ENCODE measurements around the gene KIF17.

Gene KIF17

DNA sequence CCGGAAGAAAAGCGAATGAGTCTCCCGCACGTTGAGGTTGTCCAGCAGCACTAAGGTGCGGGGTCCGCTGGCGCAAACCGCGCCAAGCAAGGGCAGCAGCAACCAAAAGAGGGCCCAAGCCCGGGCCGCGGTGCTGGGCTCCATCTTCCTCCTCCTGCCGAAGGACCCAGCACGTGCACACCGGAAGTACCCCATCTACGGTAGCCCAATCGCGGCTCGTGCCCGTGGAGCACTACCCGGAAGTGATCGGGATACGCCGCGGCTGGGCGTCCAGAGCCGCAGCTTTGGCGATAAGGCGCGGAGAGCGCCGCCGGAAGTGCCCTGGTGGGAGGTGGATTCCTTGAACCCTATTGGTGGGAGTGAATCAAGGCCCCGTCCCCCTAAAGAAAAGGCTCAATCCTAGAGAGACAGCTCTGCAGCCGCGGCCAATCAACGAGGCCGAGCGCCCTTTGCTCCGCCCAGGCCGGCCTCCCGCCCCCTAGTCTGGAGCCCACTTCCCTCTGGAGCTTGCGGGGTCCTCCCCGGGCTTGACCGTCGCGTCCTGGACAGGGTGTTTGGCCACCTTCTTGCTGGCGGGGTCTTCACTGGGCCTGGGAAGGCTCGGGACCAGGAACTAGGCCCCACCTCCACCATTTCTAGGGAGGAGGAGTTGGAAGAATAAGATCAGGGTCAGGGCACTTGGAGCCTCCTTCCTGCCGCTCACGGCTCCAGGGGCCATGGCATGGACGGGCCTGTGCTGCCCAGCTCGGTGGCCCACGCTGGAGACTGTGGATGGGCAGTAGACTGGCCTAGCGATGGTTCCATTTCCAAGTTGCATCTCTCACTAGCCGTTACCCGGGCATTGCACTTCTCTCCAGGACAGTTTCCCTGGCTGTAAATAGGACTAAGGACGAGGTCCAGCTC is 56.3 kb downstream of the KIF17 start, which contains the start of gene DDOST:
TSS of gene DDOST (minus strand) at position 163 of the 903 bp plus-strand sequence. CDS start at position 144, 19 bp downstream.
- Histone ChIP-seq H3K36me3 (ENCODE audit: control insufficient read depth in 1 of 2, insufficient read depth in 2 of 2, low read length in 2 of 2) (peaks cover 1 to 19% of the 10 kb centered on the region in 2 donors), H3K9me3 (ENCODE audit: control insufficient read depth in 1 of 2, low read length in 2 of 2) (no peaks in the 10 kb centered on the region), H3K27me3 (ENCODE audit: control insufficient read depth in 1 of 2, insufficient read depth in 2 of 2, low read length in 2 of 2) (no peaks in the 10 kb centered on the region), H3K27ac (ENCODE audit: low read depth, low read length) (peak within 1 kb of the TSS; percentile 52), H3K9ac (ENCODE audit: low read depth in 1 of 2, low read length in 2 of 2) (peak within 1 kb of the TSS; percentile 83 to 88), H3K4me3 (ENCODE audit: low read depth in 1 of 2, low read length in 2 of 2) (peak within 1 kb of the TSS; percentile 89 to 99), H3K4me1 (ENCODE audit: control insufficient read depth in 1 of 2, insufficient read depth in 2 of 2, low read length in 2 of 2) (peaks cover 19 to 23% of the 10 kb centered on the region in 2 donors)

DNA sequence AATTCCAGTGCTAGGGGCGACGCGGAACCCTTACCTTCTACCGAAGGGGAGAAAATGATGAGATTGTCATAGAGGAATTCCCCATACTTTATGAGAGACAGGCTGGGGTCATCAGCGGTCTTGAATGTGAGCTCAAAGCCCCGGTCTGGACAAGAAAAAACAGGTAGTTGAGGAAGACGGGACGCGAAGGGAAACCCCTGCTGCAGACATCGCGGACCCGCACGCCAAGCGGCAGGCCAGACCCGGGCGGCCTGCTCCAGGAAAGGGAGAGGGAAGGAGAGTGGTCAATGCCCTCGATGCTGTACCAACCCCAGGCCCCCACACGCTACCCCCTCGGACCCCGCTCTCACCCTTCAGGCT is 57.0 kb downstream of the KIF17 start:
- no peak overlapping the region for H3K27ac ChIP-seq (ENCODE audit: low read depth, low read length)
- peaks cover 8 to 25% of the 10 kb centered on the region in 2 donors for H3K36me3 ChIP-seq (ENCODE audit: control insufficient read depth in 1 of 2, insufficient read depth in 2 of 2, low read length in 2 of 2)

DNA sequence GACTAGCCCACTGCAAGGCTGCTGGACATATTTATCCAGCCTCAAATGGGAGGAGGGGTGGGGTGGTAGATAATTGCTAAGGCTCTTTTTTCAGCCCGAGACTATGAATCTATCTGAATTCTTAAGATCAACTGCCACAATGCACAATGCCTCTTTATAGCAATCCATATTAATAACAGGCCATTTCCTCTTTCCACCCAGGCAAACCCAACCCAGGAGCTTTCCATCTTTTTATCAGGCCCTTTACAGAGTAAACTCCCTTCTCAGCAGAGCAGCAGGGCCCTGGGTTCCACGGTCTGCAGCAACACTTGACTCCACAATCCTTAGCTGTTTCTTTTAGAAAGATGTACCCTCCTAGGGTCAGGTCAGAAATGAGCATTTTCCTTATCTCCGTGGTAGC is 57.4 kb downstream of the KIF17 start:
- Histone ChIP-seq H3K27me3 (ENCODE audit: control insufficient read depth in 1 of 2, insufficient read depth in 2 of 2, low read length in 2 of 2) (no peaks in the 10 kb centered on the region), H3K36me3 (ENCODE audit: control insufficient read depth in 1 of 2, insufficient read depth in 2 of 2, low read length in 2 of 2) (peaks cover 12 to 30% of the 10 kb centered on the region in 2 donors), H3K4me3 (ENCODE audit: low read depth in 1 of 2, low read length in 2 of 2) (peak overlapping the region; percentile 89 to 99), H3K9ac (ENCODE audit: low read depth in 1 of 2, low read length in 2 of 2) (peak overlapping the region; percentile 82 to 83), H3K4me1 (ENCODE audit: control insufficient read depth in 1 of 2, insufficient read depth in 2 of 2, low read length in 2 of 2) (peaks cover 19 to 23% of the 10 kb centered on the region in 2 donors), H3K27ac (ENCODE audit: low read depth, low read length) (no peak overlapping the region), H3K9me3 (ENCODE audit: control insufficient read depth in 1 of 2, low read length in 2 of 2) (no peaks in the 10 kb centered on the region)

More for the DNA sequence above, 57.0 kb downstream of the KIF17 start:
- H3K27me3 ChIP-seq (ENCODE audit: control insufficient read depth in 1 of 2, insufficient read depth in 2 of 2, low read length in 2 of 2) = no peaks in the 10 kb centered on the region
- peaks cover 19 to 23% of the 10 kb centered on the region in 2 donors for H3K4me1 ChIP-seq (ENCODE audit: control insufficient read depth in 1 of 2, insufficient read depth in 2 of 2, low read length in 2 of 2)
- no peaks in the 10 kb centered on the region for H3K9me3 ChIP-seq (ENCODE audit: control insufficient read depth in 1 of 2, low read length in 2 of 2)
- peak overlapping the region; percentile 82 to 83 for H3K9ac ChIP-seq (ENCODE audit: low read depth in 1 of 2, low read length in 2 of 2)
- peak overlapping the region; percentile 89 to 99 for H3K4me3 ChIP-seq (ENCODE audit: low read depth in 1 of 2, low read length in 2 of 2)

DNA sequence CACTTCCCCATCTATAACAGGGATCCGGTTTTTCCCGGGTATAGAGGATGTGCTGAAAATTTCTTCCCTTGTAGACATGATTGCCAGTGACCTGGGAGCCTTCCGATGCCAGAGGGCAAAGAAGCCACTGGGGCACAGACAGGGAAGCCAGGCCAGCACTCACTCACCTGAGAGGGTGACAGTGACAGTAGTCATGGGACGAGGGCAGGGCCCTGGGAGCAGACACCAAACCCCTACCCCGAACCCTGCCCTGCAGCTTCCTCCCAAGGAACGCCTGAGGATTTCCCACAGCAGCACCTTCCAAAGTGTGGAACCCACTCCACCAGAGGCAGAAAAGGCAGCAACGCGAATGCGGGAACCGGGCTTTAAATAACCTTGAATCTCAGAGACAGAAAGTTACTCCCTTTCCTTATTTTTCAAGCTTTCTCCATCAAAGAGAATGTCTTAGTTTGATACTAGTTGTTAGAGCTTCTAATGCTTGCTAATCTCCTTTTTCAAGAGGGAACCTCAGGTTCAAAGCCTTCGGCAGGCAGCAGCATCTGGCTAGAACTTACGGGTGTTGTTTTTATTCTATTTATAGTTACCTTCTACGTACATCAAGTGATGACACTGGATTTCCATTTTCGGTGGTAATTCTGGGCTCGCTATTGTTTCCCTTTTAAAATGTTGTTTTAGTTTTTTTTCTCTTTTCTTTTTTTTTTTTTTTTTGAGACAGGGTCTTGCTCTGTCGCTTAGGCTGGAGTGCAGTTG is 59.5 kb downstream of the KIF17 start:
- no peak overlapping the region for H3K27ac ChIP-seq (ENCODE audit: low read depth, low read length)
- no peak overlapping the region for H3K9ac ChIP-seq (ENCODE audit: low read depth in 1 of 2, low read length in 2 of 2)
- no peaks in the 10 kb centered on the region for H3K9me3 ChIP-seq (ENCODE audit: control insufficient read depth in 1 of 2, low read length in 2 of 2)
- H3K27me3 ChIP-seq (ENCODE audit: control insufficient read depth in 1 of 2, insufficient read depth in 2 of 2, low read length in 2 of 2) = no peaks in the 10 kb centered on the region
- H3K36me3 ChIP-seq (ENCODE audit: control insufficient read depth in 1 of 2, insufficient read depth in 2 of 2, low read length in 2 of 2) = peaks cover 28 to 48% of the 10 kb centered on the region in 2 donors
- peaks cover 19 to 23% of the 10 kb centered on the region in 2 donors for H3K4me1 ChIP-seq (ENCODE audit: control insufficient read depth in 1 of 2, insufficient read depth in 2 of 2, low read length in 2 of 2)
- H3K4me3 ChIP-seq (ENCODE audit: low read depth in 1 of 2, low read length in 2 of 2) = no peak overlapping the region

DNA sequence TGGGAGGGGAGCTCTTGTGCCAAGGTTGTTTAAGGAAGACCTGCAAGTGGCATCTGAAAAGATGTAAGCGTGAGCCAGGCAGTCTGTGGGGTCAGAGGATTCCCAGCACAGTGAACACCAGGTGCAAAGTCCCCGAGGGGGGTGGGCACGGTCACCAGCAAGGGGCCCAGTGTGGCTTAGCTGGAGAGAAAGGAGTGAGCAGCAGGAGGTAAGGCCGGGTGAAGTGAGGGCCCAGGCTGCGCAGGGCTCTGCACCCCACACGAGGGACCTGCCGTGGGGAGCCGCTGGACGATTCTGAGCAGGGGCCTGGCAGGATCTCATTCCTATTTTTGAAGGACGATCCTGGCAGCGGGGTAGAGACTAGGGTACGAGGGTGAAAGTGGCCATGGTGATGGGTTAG is 60.8 kb downstream of the KIF17 start:
- H3K36me3 ChIP-seq (ENCODE audit: control insufficient read depth in 1 of 2, insufficient read depth in 2 of 2, low read length in 2 of 2) = peaks cover 42 to 61% of the 10 kb centered on the region in 2 donors
- no peak overlapping the region for H3K9ac ChIP-seq (ENCODE audit: low read depth in 1 of 2, low read length in 2 of 2)
- H3K4me3 ChIP-seq (ENCODE audit: low read depth in 1 of 2, low read length in 2 of 2) = no peak overlapping the region
- no peaks in the 10 kb centered on the region for H3K27me3 ChIP-seq (ENCODE audit: control insufficient read depth in 1 of 2, insufficient read depth in 2 of 2, low read length in 2 of 2)
- H3K27ac ChIP-seq (ENCODE audit: low read depth, low read length) = no peak overlapping the region
- H3K4me1 ChIP-seq (ENCODE audit: control insufficient read depth in 1 of 2, insufficient read depth in 2 of 2, low read length in 2 of 2) = peaks cover 16 to 17% of the 10 kb centered on the region in 2 donors
- H3K9me3 ChIP-seq (ENCODE audit: control insufficient read depth in 1 of 2, low read length in 2 of 2) = no peaks in the 10 kb centered on the region

DNA sequence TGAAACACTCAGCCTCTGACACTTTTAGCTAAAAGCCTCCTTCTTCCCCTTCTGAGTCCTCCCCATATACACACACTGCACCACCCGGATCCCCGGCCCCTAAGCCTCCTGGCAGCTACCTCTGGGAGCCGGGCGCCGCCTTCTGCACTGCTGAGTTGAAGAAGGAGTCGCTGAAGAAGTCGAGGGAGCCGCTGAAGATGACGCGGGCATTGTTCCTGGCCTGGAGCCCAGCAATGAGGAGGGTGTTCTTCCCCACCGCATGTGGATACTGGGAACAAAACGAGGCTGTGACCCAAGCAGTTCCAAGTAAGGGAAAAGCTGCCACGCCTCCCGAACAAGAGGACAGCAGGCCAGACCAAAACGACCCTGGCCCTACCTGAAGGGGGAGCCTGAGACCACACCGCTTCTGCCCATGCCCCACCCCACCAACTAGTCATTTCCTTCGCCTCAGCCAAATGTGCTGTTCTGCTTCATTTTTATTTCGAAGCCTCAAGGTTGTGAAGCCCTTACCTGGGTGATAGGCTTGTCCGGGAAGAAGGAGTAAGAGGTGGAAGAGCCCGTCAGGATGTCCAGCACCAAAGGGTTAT is 63.6 kb downstream of the KIF17 start:
- no peak overlapping the region for H3K4me3 ChIP-seq (ENCODE audit: low read depth in 1 of 2, low read length in 2 of 2)
- H3K36me3 ChIP-seq (ENCODE audit: control insufficient read depth in 1 of 2, insufficient read depth in 2 of 2, low read length in 2 of 2) = peaks cover 52 to 88% of the 10 kb centered on the region in 2 donors
- no peaks in the 10 kb centered on the region for H3K27me3 ChIP-seq (ENCODE audit: control insufficient read depth in 1 of 2, insufficient read depth in 2 of 2, low read length in 2 of 2)
- H3K9me3 ChIP-seq (ENCODE audit: control insufficient read depth in 1 of 2, low read length in 2 of 2) = no peaks in the 10 kb centered on the region
- H3K4me1 ChIP-seq (ENCODE audit: control insufficient read depth in 1 of 2, insufficient read depth in 2 of 2, low read length in 2 of 2) = peaks cover under 1% of the 10 kb centered on the region in 2 donors
- H3K9ac ChIP-seq (ENCODE audit: low read depth in 1 of 2, low read length in 2 of 2) = no peak overlapping the region
- no peak overlapping the region for H3K27ac ChIP-seq (ENCODE audit: low read depth, low read length)

DNA sequence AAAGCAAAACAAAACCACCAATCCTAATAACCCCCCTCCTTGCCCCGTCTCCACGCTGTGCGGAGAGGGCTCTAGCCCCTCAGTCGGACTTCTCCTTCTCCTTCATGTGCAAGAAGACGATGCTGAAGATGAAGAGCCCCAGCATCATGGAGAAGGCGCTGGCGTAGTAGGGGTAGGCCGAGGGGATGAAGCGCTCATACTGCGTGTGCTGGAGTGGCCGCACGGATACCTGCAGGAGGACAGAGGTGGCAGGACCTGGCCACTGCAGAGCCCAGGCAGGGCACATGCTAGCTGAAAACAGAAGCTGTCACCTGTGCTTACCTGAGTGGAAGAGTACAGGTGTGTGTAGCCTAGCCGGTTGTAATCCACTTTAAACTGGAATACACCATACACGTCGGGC is 65.5 kb downstream of the KIF17 start:
- Histone ChIP-seq H3K27ac (ENCODE audit: low read depth, low read length) (no peak overlapping the region), H3K9ac (ENCODE audit: low read depth in 1 of 2, low read length in 2 of 2) (no peak overlapping the region), H3K4me3 (ENCODE audit: low read depth in 1 of 2, low read length in 2 of 2) (no peak overlapping the region), H3K9me3 (ENCODE audit: control insufficient read depth in 1 of 2, low read length in 2 of 2) (no peaks in the 10 kb centered on the region), H3K36me3 (ENCODE audit: control insufficient read depth in 1 of 2, insufficient read depth in 2 of 2, low read length in 2 of 2) (peaks cover 65 to 89% of the 10 kb centered on the region in 2 donors), H3K4me1 (ENCODE audit: control insufficient read depth in 1 of 2, insufficient read depth in 2 of 2, low read length in 2 of 2) (no peaks in the 10 kb centered on the region), H3K27me3 (ENCODE audit: control insufficient read depth in 1 of 2, insufficient read depth in 2 of 2, low read length in 2 of 2) (no peaks in the 10 kb centered on the region)

DNA sequence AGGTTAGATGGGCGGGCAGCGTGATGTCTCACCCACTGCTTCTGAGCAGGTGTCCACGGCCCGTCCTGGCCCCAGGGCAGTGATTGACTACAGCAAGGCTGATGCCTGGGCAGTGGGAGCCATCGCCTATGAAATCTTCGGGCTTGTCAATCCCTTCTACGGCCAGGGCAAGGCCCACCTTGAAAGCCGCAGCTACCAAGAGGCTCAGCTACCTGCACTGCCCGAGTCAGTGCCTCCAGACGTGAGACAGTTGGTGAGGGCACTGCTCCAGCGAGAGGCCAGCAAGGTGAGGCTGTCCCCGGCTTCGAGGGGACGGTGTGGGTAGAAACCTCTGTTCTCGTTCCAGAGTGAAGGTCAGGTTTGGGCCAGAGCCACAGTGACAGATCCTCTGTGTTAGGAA is 68.9 kb downstream of the KIF17 start:
- Histone ChIP-seq H3K27ac (ENCODE audit: low read depth, low read length) (no peak overlapping the region), H3K27me3 (ENCODE audit: control insufficient read depth in 1 of 2, insufficient read depth in 2 of 2, low read length in 2 of 2) (no peaks in the 10 kb centered on the region)

DNA sequence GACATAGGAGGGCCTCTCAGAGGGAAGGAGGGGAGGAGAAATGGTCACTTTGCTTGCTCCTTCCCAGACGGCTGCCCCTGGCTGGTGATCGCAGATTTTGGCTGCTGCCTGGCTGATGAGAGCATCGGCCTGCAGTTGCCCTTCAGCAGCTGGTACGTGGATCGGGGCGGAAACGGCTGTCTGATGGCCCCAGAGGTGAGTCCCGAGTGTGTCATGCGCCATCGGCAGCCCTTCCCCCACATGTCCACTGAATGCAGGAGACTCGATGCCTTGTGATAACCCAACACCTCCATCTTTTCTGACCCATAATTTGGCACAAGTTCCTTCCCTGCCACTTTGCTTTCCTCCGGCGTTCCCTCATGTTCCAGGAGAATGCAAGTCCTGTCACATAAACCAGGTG is 69.4 kb downstream of the KIF17 start:
- Histone ChIP-seq H3K27ac (ENCODE audit: low read depth, low read length) (no peak overlapping the region), H3K4me3 (ENCODE audit: low read depth in 1 of 2, low read length in 2 of 2) (no peak overlapping the region), H3K9ac (ENCODE audit: low read depth in 1 of 2, low read length in 2 of 2) (no peak overlapping the region), H3K27me3 (ENCODE audit: control insufficient read depth in 1 of 2, insufficient read depth in 2 of 2, low read length in 2 of 2) (no peaks in the 10 kb centered on the region), H3K9me3 (ENCODE audit: control insufficient read depth in 1 of 2, low read length in 2 of 2) (no peaks in the 10 kb centered on the region), H3K4me1 (ENCODE audit: control insufficient read depth in 1 of 2, insufficient read depth in 2 of 2, low read length in 2 of 2) (no peaks in the 10 kb centered on the region), H3K36me3 (ENCODE audit: control insufficient read depth in 1 of 2, insufficient read depth in 2 of 2, low read length in 2 of 2) (peaks cover 49 to 71% of the 10 kb centered on the region in 2 donors)

More for the DNA sequence above, 68.9 kb downstream of the KIF17 start:
- Histone ChIP-seq H3K4me1 (ENCODE audit: control insufficient read depth in 1 of 2, insufficient read depth in 2 of 2, low read length in 2 of 2) (no peaks in the 10 kb centered on the region), H3K9me3 (ENCODE audit: control insufficient read depth in 1 of 2, low read length in 2 of 2) (no peaks in the 10 kb centered on the region), H3K36me3 (ENCODE audit: control insufficient read depth in 1 of 2, insufficient read depth in 2 of 2, low read length in 2 of 2) (peaks cover 53 to 74% of the 10 kb centered on the region in 2 donors), H3K9ac (ENCODE audit: low read depth in 1 of 2, low read length in 2 of 2) (no peak overlapping the region), H3K4me3 (ENCODE audit: low read depth in 1 of 2, low read length in 2 of 2) (no peak overlapping the region)
